ENCODE measurements around the gene RPUSD2.

- TF ChIP-seq YY1 (IDR thresholded peaks at IDR 0.05; ENCODE audit: insufficient read depth, insufficient read length) (no peak), SUZ12 (IDR thresholded peaks at IDR 0.05; ENCODE audit: extremely low read depth, insufficient read depth, insufficient read length) (no peak), ZNF274 (IDR thresholded peaks at IDR 0.05; ENCODE audit: low read depth, low read length) (no peak)
These were observed 13.7 kb downstream of the RPUSD2 start for GRCh38 chr15:40582726-40583246.

All from NT2/D1 (cell line).